ENCODE data around the gene PIEZO1. TPM values are rescaled to one million over a fixed set of nuclear protein-coding genes. Genes with fewer than 3 reads are reported as not detected.
A peak's percentile ranks its signal among the peaks of the same experiment; 100 is the strongest.

Gene PIEZO1
- total and polyA plus RNA-seq, 9 of the 15 experiments (the other 6 are each of a cell fraction or from before 2014, with no cell fraction given): 3.6 to 432 (median 131) TPM

- TF ChIP-seq MGA (IDR thresholded peaks at IDR 0.05) (no peak), ZNF584 (CRISPR knock-in tag; IDR thresholded peaks at IDR 0.05; ENCODE audit: low read depth) (no peak), ZBTB33 (CRISPR knock-in tag; IDR thresholded peaks at IDR 0.05) (no peak), HDAC2 (IDR thresholded peaks at IDR 0.05) (peak; percentile 77), ZFP30 (CRISPR knock-in tag; IDR thresholded peaks at IDR 0.05; ENCODE audit: borderline replicate concordance) (no peak), RB1 (IDR thresholded peaks at IDR 0.05; ENCODE audit: low read depth) (peak; percentile 17; the same call in 1 of the 2 replicates), ZNF12 (CRISPR knock-in tag; IDR thresholded peaks at IDR 0.05) (no peak; the same call in 1 of the 2 replicates), NR4A1 (CRISPR knock-in tag; IDR thresholded peaks at IDR 0.05) (no peak), NR4A1 (tag; IDR thresholded peaks at IDR 0.05) (no peak), PTRF (tag; IDR thresholded peaks at IDR 0.05) (no peak), ZNF165 (CRISPR knock-in tag; IDR thresholded peaks at IDR 0.05; ENCODE audit: borderline replicate concordance) (no peak), RBM17 (IDR thresholded peaks at IDR 0.05; ENCODE audit: borderline replicate concordance, low read depth, low read length) (no peak), ZNF184 (CRISPR knock-in tag; IDR thresholded peaks at IDR 0.05) (no peak)
Measured at GRCh38 chr16:88769617-88770460, 15.2 kb downstream of the PIEZO1 start (continued).
